ENCODE results near the gene E2F4.

The E2F4 gene

GRCh38 chr16:67228034-67228785 lies 36.3 kb downstream of the E2F4 start:
- Histone ChIP-seq H3K9ac (ENCODE audit: low read length) (peak overlapping the region; percentile 86), H2AFZ (ENCODE audit: low read depth, low read length) (no peak overlapping the region), H4K20me1 (ENCODE audit: insufficient read depth, low read length) (no peaks in the 10 kb centered on the region), H3K79me2 (ENCODE audit: low read length) (peaks cover 21% of the 10 kb centered on the region), H3K4me2 (ENCODE audit: low read length) (peak overlapping the region; percentile 80), H3K27ac (ENCODE audit: low read length) (peak overlapping the region; percentile 2; the same call in 1 of the 2 replicates), H3K4me3 (ENCODE audit: low read length) (peak overlapping the region; percentile 86), H3K9me3 (ENCODE audit: insufficient read depth, low read length) (no peaks in the 10 kb centered on the region), H3K27me3 (ENCODE audit: low read depth, low read length) (no peaks in the 10 kb centered on the region), H3K4me1 (ENCODE audit: low read length) (peaks cover 13% of the 10 kb centered on the region), H3K36me3 (replicated peaks; ENCODE audit: low read depth, low read length) (peaks cover 41% of the 10 kb centered on the region)
- TF ChIP-seq, protein P1, sequence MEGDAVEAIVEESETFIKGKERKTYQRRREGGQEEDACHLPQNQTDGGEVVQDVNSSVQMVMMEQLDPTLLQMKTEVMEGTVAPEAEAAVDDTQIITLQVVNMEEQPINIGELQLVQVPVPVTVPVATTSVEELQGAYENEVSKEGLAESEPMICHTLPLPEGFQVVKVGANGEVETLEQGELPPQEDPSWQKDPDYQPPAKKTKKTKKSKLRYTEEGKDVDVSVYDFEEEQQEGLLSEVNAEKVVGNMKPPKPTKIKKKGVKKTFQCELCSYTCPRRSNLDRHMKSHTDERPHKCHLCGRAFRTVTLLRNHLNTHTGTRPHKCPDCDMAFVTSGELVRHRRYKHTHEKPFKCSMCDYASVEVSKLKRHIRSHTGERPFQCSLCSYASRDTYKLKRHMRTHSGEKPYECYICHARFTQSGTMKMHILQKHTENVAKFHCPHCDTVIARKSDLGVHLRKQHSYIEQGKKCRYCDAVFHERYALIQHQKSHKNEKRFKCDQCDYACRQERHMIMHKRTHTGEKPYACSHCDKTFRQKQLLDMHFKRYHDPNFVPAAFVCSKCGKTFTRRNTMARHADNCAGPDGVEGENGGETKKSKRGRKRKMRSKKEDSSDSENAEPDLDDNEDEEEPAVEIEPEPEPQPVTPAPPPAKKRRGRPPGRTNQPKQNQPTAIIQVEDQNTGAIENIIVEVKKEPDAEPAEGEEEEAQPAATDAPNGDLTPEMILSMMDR (IDR thresholded peaks at IDR 0.05; ENCODE audit: low read depth, low read length): no peak
- no peak for TF ChIP-seq EZH2phosphoT487 (IDR thresholded peaks at IDR 0.05; ENCODE audit: low read depth)

DNA sequence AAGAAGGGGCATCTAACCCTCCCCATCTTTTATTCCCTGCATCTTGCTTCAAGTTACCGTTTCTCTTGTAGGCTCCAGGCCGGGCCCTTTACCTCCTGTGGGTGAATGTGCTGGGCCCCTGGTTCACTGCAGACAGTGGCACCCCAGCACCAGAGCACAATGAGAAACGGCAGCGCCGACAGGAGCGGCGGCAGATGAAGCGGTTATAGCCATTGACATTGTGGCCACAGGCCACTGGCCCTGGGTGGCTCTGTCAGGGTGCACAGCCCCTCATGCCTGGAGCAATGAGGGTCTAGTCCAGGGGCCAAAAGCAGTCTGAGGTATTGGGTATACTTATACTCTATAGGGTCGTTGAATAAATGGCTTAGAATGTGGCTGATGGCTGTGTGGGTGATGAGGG lies 37.0 kb downstream of the E2F4 start:
- no peak overlapping the region for H3K4me3 ChIP-seq (ENCODE audit: low read length)
- H3K79me2 ChIP-seq (ENCODE audit: low read length): peaks cover 21% of the 10 kb centered on the region
- H3K36me3 ChIP-seq (replicated peaks; ENCODE audit: low read depth, low read length): peaks cover 46% of the 10 kb centered on the region
- no peak overlapping the region for H3K9ac ChIP-seq (ENCODE audit: low read length)
- H4K20me1 ChIP-seq (ENCODE audit: insufficient read depth, low read length): no peaks in the 10 kb centered on the region
- no peak overlapping the region for H3K4me2 ChIP-seq (ENCODE audit: low read length)
- no peaks in the 10 kb centered on the region for H3K9me3 ChIP-seq (ENCODE audit: insufficient read depth, low read length)
- no peak overlapping the region for H3K27ac ChIP-seq (ENCODE audit: low read length)
- TF ChIP-seq EZH2phosphoT487 (IDR thresholded peaks at IDR 0.05; ENCODE audit: low read depth): no peak
- TF ChIP-seq, protein P1 (IDR thresholded peaks at IDR 0.05; ENCODE audit: low read depth, low read length): no peak
- no peak overlapping the region for H2AFZ ChIP-seq (ENCODE audit: low read depth, low read length)
- H3K27me3 ChIP-seq (ENCODE audit: low read depth, low read length): no peaks in the 10 kb centered on the region
- H3K4me1 ChIP-seq (ENCODE audit: low read length): peaks cover 13% of the 10 kb centered on the region

DNA sequence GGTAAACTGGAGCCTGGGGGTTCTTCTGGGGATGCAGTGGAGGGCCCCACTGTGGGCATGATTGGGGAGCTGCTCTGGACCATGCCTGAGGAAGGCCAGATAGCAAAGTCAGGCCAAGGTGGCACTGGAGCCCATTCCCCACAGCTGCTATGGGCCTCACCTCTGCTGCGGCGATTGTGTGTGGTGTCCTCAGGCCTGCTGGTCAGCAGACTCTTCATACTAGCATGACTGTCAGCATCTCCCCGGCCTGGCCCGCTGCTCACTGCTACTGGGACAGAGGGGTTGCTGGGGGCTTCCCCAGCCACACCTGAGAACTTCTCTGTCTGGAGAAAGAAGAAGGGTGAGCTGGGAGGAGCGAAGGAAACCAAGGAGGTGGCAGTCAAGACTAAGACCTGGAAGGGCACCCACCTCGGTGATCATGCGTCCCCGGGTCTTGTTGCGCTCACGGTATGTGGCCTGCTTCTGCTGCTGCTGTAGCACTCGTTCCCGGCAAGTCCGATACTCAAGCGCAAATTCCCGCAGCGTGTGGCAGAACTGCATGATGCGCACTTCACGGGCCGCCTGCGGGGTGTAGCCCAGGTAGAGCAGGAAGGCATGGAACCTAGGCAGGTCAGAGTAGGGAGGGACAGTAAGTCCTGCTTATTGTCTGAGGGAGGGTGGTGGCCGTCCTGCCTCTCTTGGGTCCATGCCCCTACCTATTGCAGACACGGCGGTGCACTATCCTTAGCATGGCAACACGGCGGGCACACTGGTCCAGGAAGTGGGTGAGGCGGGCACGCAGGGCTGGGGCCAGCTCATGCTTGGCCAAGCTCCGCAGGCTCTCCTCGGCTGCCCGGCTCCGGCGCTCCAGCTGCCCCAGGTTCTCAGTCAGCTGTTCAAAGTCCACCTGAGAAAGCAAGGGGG lies 38.2 kb downstream of the E2F4 start:
- peaks cover 46% of the 10 kb centered on the region for H3K36me3 ChIP-seq (replicated peaks; ENCODE audit: low read depth, low read length)

More for the DNA sequence above, 38.2 kb downstream of the E2F4 start:
- Histone ChIP-seq H3K27me3 (ENCODE audit: low read depth, low read length) (no peaks in the 10 kb centered on the region), H3K4me2 (ENCODE audit: low read length) (no peak overlapping the region), H3K4me3 (ENCODE audit: low read length) (no peak overlapping the region), H2AFZ (ENCODE audit: low read depth, low read length) (no peak overlapping the region), H3K9me3 (ENCODE audit: insufficient read depth, low read length) (no peaks in the 10 kb centered on the region), H3K9ac (ENCODE audit: low read length) (no peak overlapping the region), H3K79me2 (ENCODE audit: low read length) (peaks cover 21% of the 10 kb centered on the region), H3K27ac (ENCODE audit: low read length) (no peak overlapping the region), H4K20me1 (ENCODE audit: insufficient read depth, low read length) (no peaks in the 10 kb centered on the region), H3K4me1 (ENCODE audit: low read length) (peaks cover 13% of the 10 kb centered on the region)
- TF ChIP-seq, protein P1 (IDR thresholded peaks at IDR 0.05; ENCODE audit: low read depth, low read length): no peak
